ENCODE measurements around the gene CUTC.

Gene CUTC

DNA sequence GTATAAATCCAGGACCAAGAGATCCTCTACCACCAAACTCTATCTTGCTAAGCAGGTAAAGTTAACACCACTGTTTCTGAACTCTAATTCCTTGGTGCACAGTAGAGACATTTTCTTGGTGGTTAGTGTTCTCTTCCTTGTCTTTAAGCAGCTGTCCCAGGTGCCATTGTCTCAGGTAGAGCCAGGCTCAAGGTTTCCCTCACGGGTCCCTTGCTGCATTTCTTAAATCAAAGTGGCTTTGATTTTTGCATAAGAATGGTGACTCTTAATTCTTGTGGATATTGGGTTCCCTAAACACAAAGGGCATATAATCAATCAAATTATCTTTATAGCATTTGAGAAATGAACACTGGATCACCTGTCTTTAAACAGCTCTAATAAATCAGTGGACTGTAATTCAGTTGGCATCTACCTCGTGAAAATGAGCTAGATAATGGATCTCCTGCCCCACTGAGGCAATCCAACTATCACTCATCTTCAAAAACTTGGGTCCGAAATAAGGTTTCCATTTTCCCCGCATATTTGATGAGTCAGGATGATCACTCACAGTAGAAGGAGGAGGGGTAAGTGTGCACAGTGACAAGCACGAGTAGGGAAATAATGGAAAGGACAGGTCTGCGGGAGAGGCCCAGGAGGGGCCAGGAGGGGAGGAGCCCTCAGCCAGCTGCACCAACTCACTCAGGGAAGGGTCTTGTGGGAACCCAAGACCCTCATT is 52.9 kb downstream of the CUTC start:
- DNase-seq: no peak

DNA sequence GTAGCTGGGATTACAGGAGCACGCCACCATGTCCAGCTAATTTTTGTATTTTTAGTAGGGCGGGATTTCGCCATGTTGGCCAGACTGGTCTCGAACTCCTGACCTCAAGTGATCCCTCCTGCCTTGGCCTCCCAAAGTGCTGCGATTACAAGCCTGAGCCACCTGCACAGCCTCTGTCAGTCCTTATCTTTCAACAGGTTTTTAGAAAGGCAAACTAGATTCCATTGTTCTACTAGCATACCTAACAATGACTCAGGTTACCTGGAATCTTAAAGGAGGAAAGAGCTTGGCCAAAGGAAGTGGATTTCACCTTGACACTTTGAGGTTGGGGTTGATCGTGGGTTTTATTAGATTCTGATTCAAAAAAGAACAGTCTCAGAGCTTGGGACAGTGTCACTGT is 53.6 kb downstream of the CUTC start:
- DNase-seq: no peak

DNA sequence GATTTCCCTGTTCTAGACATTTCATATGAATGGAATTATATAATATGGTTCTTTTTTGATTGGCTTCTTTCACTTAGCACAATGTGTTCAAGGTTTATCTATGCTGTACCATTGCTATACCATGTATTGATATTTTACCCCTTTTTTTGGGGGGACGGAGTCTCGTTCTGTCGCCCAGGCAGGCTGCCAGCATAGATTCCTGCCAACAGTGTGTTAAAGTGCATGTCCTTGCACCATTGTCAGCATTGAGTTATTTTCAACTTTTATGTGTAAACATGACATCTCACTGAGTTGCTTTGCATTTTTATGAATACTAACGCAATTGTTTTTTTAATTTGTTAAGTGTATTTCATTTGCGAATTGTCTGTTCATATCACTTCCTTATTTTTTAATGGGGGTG is 55.3 kb downstream of the CUTC start:
- DNase-seq: no peak

DNA sequence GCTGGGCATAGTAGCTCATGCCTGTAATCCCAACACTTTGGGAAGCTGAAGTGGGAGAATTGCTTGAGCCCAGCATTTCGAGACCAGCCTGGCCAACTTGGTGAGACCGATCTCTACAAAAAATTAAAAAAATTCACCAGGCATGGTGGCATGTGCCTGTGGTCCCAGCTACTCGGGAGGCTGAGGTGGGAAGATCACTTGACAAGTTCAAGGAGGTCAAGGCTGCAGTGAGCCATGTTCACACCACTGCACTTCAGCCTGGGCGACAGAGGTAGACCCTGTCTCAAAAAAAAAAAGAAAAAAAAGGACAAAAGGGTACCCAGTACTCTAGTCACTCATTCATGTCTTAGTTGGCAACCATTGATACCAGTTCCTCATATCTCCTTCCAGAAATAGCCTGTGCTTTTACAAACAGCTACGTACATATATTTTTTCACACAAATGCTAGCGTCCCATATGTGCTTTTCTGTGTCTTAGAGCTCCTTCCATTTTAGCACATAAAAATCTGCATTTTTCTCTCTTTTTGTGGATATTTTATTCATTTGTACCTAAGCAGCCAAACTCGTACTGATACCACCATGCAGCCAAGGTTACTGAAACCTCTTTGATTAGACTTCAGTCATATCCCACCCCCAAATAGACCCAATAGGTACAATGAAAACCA is 55.9 kb downstream of the CUTC start:
- DNase-seq: no peak

DNA sequence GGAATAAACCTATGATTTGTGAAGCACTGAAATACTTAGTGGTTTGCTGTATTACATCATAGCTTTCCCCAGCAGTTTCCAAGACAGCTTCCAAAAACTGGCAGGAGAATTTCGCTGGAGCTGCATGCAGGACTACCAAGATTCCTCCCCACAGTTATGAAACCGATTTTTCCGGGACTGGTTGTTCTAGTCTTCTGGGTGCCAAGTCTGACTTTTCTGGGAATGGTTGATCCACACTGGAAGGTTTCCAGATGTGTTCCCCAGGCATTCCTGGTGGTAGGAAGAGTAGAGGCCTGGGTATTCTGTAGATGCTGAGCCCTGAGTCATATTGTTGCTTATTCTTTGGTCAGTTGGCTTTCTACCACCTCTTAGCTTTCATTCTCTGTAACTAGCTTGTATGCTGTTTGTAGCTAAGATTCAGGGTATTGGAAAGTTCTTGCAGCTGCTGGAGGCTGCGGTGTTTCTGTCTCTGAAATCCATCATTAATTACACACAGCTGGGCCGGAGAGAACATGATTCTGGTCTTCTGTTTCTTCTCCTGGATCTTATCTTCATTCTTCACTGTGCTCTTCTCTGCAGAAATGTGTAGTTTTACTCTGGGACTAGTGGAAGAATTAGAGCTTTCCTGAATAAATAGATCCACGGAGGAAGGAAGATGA is 56.7 kb downstream of the CUTC start:
- no peak for DNase-seq

DNA sequence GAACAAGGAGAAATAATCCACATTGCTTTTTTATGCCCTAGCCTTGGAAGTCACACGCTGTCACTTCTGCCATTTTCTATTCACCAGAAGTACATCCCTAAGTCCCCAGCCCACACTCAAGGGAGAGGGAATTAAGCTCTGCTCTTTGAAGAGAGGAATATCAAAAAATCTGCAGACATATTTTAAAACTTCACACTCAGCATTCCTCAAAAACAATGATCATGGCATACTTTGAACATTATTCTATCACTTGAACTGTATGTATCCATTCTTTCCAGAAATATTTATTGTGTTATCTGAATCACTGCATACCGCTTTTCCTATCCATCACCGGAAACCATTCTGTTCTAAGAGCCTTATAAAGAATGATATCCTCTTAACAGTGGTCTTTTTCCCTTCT is 59.8 kb downstream of the CUTC start:
- no peak for DNase-seq

DNA sequence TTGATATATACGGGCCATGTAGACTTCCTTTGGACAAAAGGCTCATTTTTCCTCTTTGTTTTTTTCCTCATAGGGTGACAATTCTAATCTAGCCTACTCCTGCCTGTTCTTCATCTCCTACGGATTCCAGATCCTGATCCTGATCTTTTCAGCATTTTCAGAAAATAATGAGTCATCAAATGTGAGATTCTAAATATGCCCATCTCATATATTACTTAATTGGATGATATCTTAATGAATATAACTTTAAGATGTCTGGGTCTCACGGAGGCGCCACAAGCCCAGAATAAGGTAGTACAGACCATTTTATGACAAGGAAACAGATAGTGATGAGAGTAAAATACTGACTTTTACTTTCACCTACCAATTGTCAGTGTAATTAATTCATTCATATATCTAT is 61.8 kb downstream of the CUTC start:
- DNase-seq: no peak

DNA sequence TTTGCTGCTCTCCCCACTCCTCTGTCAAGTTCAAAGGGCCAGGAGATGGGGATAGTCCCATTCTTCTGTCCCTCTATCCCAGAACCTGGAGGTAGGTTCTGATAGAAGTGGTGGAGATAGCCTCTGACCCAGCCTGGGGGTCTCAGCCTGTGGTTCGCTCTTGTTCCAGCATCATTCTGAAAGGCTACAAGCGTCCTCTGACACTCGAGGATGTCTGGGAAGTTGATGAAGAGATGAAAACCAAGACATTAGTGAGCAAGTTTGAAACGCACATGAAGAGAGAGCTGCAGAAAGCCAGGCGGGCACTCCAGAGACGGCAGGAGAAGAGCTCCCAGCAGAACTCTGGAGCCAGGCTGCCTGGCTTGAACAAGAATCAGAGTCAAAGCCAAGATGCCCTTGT is 64.9 kb downstream of the CUTC start:
- DNase-seq: no peak

DNA sequence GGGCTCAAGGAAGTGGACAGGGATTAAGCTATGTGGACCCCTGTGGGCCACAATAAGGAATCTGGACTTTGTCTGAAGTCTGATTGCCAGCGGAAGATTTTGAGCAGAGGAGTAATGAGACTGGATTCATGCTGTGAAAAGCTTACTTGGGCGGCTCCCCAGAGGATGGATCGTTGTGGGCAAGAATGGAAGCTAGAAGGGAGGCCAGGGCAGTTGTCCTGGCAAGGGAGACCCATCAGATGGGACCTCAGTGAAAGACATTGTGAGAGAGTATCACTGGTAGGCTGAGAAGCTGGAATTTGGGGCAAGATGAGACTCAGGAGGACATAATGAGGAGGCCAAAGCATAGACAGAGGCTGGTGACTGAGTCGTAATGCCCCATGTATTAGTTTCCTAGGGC is 66.0 kb downstream of the CUTC start:
- DNase-seq: no peak

DNA sequence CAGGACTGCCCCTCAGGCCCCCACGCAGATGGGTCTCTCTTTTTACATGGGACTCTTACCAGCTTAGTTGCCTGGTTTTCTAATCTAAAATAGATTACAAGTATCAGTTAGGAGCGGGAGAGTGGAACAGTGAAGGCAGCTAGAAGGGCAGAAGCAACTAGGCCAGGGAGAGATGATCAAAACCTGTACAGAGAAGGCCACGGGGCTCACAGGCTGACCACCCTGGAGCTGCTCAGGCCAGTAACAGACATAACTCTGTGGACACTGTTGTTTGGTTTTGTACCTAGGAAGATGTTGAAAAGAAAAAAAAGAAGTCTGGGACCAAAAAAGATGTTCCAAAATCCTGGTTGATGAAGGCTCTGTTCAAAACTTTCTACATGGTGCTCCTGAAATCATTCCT is 66.9 kb downstream of the CUTC start:
- DNase-seq: no peak

DNA sequence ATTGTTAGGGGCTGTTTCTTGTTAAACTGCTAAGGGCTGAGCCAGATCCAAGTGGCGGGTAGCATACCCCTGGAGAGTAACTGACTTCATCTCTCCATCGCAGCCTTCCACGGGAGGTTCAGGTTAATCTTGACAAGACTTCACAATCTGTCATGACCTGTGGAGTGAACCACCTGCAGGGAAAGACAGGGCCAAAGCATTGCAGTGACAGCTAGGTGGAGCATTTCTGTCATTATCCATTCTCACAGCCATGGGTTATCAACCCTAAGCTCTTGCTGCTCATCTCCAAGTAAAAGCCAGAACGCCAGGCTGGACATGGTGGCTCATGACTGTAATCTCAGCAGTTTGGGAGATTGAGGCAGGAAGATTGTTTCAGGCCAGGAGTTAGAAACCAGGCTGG is 67.6 kb downstream of the CUTC start:
- DNase-seq: no peak

DNA sequence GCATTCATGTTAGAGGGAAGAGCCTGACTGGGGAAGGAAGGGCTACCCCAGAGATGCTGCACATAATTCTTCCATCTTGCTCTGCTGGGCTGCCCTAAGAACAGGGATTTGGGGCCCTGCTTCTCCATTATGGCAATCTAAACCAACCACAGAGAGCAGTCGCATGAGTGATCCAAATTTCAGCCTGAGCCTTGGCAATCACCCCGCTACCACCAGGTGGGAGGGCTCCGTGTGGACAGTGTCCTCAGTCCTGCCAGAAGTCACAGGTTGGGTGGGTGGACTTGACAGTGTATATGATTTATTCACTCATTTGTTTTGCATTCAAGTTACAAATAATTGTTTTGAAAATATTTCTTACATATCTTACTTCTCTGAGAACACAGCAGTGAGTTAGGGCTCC is 72.4 kb downstream of the CUTC start:
- DNase-seq: no peak

DNA sequence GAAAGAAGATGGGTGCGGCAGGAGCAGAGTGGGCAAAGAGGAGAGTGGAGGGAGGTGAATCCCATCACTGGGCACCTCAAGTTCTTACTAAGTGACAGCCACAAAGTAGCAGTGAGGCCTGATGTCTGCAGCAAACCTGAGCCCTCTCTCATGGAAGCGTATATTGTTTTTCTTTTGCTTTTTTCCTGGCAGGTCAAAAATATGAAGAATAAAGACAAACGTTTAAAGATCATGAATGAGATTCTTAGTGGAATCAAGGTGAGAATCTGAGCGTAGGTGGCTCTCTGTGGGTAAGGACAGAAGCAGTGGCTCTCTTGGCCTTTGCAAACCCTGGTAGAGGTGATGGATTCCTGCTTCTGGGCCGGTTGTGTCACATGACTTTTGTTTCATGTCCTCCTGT is 73.2 kb downstream of the CUTC start:
- DNase-seq: no peak
